DOHH2 (cell line): ENCODE results near the gene SLC12A8.

Experiments used
- CTCF ChIP-seq: fragments of 200-600 bp; sonication (generic); IDR thresholded peaks from one replicate; pipeline ENCODE4 v1.5.1; 2014; ENCODE audit warnings: antibody characterized with exemption, mild to moderate bottlenecking, low read depth, low read length; ENCODE audit not compliant: poor library complexity, severe bottlenecking
- EZH2phosphoT487 ChIP-seq: fragments of 200-600 bp; sonication (generic); IDR thresholded peaks from 2 replicates; pipeline ENCODE4 v1.6.1; 2017; ENCODE audit warnings: borderline replicate concordance, mild to moderate bottlenecking, antibody characterized with exemption, low read length, moderate library complexity, mixed read lengths

- TF ChIP-seq CTCF: no peak
- TF ChIP-seq EZH2phosphoT487: no peak
These were observed 55.4 kb downstream of the SLC12A8 start for GRCh38 chr3:125157183-125157582.
